AG04450 (cell line): ENCODE data around the gene CCDC136. TPM values are rescaled to one million over a fixed set of nuclear protein-coding genes. Genes with fewer than 3 reads are reported as not detected.

Source experiments
- CTCF ChIA-PET: fragments of 300-600, 350-600 bp; formaldehyde crosslinking; extraction: SDS; loops from one replicate; lab custom pipeline; 2022; ENCODE audit warnings: antibody characterized with exemption, inconsistent platforms; lab: Charles Lee
- POLR2A ChIA-PET: fragments of 350-600 bp; formaldehyde crosslinking; extraction: SDS; loops from one replicate; lab custom pipeline; 2021; ENCODE audit warnings: antibody characterized with exemption, inconsistent platforms; lab: Yijun Ruan, JAX
- DNase-seq: peaks from one replicate; pipeline ENCODE4 v3.0.0-alpha.2; 2011; ENCODE audit warnings: low read depth, low spot score
- H3K27ac ChIP-seq: one replicate; pipeline ENCODE4 v1.5.1; 2012; ENCODE audit warnings: low read depth, low read length, control low read depth
- H3K27me3 ChIP-seq: one replicate; pipeline ENCODE4 v1.6.0; 2012; ENCODE audit warnings: low read length; ENCODE audit not compliant: control insufficient read depth, insufficient read depth
- H3K4me3 ChIP-seq: 2 replicates; pipeline ENCODE4 v1.5.1; 2011; ENCODE audit warnings: mild to moderate bottlenecking, low read depth, low read length, control low read depth
- H3K9me3 ChIP-seq: 2 replicates; pipeline ENCODE4 v1.5.1; 2012; ENCODE audit warnings: low read length; ENCODE audit not compliant: control insufficient read depth, insufficient read depth
- CTCF ChIP-seq: IDR thresholded peaks from 2 replicates; pipeline ENCODE4 v1.5.1; 2011; ENCODE audit warnings: low read depth, low read length, control low read depth, inconsistent platforms
- polyA plus RNA-seq: library from polyadenylated mRNA; depleted of rRNA; stranded (reverse); fragments of >200 nt; gene quantifications from 2 replicates; pipeline ENCODE4 v1.2.3, GENCODE V29; 2011

The CCDC136 gene
- polyA plus RNA-seq, 1 experiment = 19.7 TPM

DNA sequence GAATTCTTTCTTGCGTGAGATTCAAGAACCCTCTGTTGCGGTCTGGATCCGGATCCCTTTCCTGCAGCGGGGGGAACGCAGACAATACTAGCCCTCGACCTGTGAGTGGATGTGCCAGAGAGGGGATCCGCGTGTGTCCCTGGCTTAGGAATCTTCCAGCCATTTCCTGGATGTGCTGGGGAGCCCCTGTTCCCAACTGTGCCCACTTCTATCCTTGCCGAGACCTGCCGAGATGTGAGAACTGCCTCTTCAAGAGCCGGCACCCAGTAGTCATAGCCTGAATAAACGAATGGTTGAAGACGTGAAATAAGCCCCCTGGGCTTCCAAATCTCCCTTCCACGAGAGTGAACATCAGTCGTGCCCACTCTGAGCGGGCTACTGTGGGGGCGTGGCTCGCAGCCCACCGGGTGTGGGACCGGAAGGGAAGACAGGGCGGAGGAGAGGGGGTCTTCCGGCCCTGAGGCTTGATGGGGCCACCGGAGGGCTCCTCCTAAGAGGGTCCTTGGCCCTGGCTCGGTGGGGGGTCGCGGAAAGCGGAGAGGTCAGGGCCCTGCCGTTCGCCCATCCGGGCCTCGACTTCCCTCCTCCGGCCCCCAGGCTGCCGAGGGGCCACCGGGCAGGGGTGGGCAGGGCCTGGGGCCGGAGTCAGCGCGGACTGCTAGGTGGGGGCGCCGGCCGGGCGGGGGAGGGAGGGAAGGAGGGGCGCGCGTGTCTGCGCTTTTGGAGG is 1.3 kb upstream of the CCDC136 start:
- peak overlapping the region; percentile 80 for H3K4me3 ChIP-seq
- ChIA-PET CTCF (no interaction called here), POLR2A (interaction anchor here (1.0 to 1.1 kb wide), 3 partner anchors 19 to 42 kb away, joined by 3 to 16 read pairs (median 3); no protein-coding TSS in a partner anchor)
- peaks cover 22% of the 10 kb centered on the region for H3K27me3 ChIP-seq
- no peak for DNase-seq
- TF ChIP-seq CTCF = no peak
- H3K27ac ChIP-seq = no peak overlapping the region
- no peaks in the 10 kb centered on the region; the same call in 1 of the 2 replicates for H3K9me3 ChIP-seq

GRCh38 chr7:128791972-128792327 is 182 bp downstream of the CCDC136 start:
- DNase-seq = no peak
- peak overlapping the region; percentile 80 for H3K4me3 ChIP-seq
- POLR2A ChIA-PET = interaction anchor here (0.7 kb wide), 1 partner anchor 39 kb away, joined by 3 read pairs; no protein-coding TSS in a partner anchor
- H3K27ac ChIP-seq = no peak overlapping the region
- TF ChIP-seq CTCF = no peak
- peaks cover 18% of the 10 kb centered on the region for H3K27me3 ChIP-seq
- H3K9me3 ChIP-seq = no peaks in the 10 kb centered on the region; the same call in 1 of the 2 replicates
- CTCF ChIA-PET = no interaction called here

- no peak for DNase-seq
- CTCF ChIA-PET = no interaction called here
- Histone ChIP-seq H3K9me3 (no peaks in the 10 kb centered on the region; the same call in 1 of the 2 replicates), H3K27me3 (peaks cover 18% of the 10 kb centered on the region), H3K4me3 (peak overlapping the region; percentile 80), H3K27ac (no peak overlapping the region)
- TF ChIP-seq CTCF = no peak
- POLR2A ChIA-PET = interaction anchor here (0.7 kb wide), 1 partner anchor 39 kb away, joined by 3 read pairs; no protein-coding TSS in a partner anchor
Observed at GRCh38 chr7:128792471-128793180, 858 bp downstream of the CCDC136 start.

DNA sequence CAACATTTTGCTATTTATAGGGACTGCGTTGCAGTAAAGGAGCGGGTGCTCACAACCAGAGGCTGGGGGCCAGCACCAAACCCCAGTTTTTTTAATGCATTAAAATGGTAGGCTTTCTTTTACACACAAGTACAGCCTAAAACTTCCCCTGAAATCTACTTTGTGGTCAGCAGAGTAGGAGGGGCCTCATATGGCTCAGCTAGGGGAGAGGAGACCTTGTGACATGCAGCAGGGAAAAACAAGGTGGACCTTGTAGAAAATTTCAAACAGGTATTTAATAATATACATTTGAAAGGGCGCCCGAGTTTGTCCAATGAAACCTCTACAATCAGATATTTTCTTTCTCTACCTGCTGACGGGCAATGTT is 1.4 kb downstream of the CCDC136 start:
- no peaks in the 10 kb centered on the region; the same call in 1 of the 2 replicates for H3K9me3 ChIP-seq
- no peak overlapping the region for H3K27ac ChIP-seq
- peaks cover 15% of the 10 kb centered on the region for H3K27me3 ChIP-seq
- no peak for DNase-seq
- ChIA-PET CTCF (no interaction called here), POLR2A (no interaction called here)
- H3K4me3 ChIP-seq = no peak overlapping the region
- no peak for TF ChIP-seq CTCF

DNA sequence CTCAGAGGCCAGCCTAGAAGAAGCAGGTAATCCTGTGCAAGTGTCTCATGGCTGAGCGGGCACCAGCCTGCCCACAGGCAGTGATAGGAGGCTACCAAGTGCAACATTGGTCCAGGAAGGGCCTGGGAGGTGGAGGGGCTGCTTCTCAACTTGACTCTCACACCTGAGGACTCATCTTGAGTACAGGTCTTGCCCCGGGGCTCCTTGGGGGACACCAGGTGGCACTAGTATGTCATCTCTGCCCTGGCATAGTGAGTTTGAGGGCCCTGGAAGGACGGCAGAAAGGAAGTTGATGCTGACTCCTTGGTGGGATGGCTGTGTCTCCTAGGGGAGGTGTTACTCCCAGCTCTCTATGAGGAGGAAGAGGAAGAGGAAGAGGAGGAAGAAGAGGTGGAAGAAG is 2.3 kb downstream of the CCDC136 start:
- CTCF ChIA-PET = no interaction called here
- POLR2A ChIA-PET = no interaction called here
- Histone ChIP-seq H3K27me3 (peaks cover 7% of the 10 kb centered on the region), H3K4me3 (no peak overlapping the region), H3K27ac (no peak overlapping the region), H3K9me3 (no peaks in the 10 kb centered on the region; the same call in 1 of the 2 replicates)
- no peak for DNase-seq
- no peak for TF ChIP-seq CTCF
